GM23338 (cell line): ENCODE data around the gene ORAI3. TPM values are rescaled to one million over a fixed set of nuclear protein-coding genes. Genes with fewer than 3 reads are reported as not detected.

ENCODE experiments used
- ATAC-seq: fragments of 200-7000 bp; cut with Tn5 transposase; 3 replicates; pipeline ENCODE4 v1.9.1; 2020
- DNase-seq: peaks from one replicate; pipeline ENCODE4 v3.0.0-alpha.2; 2015; ENCODE audit warnings: low spot score
- H2AFZ ChIP-seq: fragments of 200-600 bp; sonication (generic); 2 replicates; pipeline ENCODE4 v1.8.0; 2016; ENCODE audit warnings: antibody characterized with exemption, mild to moderate bottlenecking, moderate library complexity
- H3F3A ChIP-seq: fragments of 200-600 bp; sonication (generic); replicated peaks from 2 replicates; pipeline ENCODE4 v1.8.0; 2017; ENCODE audit warnings: antibody characterized with exemption, mixed run types, low read depth
- H3K27ac ChIP-seq: fragments of 200-600 bp; sonication (generic); 2 replicates; pipeline ENCODE4 v1.6.1; 2016; ENCODE audit warnings: low read depth
- H3K27me3 ChIP-seq: fragments of 200-600 bp; sonication (generic); 2 replicates; pipeline ENCODE4 v1.8.0; 2016; ENCODE audit warnings: mild to moderate bottlenecking, mixed run types, moderate library complexity; ENCODE audit not compliant: insufficient read depth
- H3K36me3 ChIP-seq: fragments of 200-600 bp; sonication (generic); 2 replicates; pipeline ENCODE4 v1.8.0; 2016; ENCODE audit warnings: mild to moderate bottlenecking; ENCODE audit not compliant: insufficient read depth
- H3K4me1 ChIP-seq: fragments of 200-600 bp; sonication (generic); 2 replicates; pipeline ENCODE4 v1.8.0; 2016; ENCODE audit warnings: mild to moderate bottlenecking, moderate library complexity; ENCODE audit not compliant: insufficient read depth
- H3K4me2 ChIP-seq: fragments of 200-600 bp; sonication (generic); 2 replicates; pipeline ENCODE4 v1.7.1; 2017; ENCODE audit warnings: mixed run types
- H3K4me3 ChIP-seq: fragments of 200-600 bp; sonication (generic); 2 replicates; pipeline ENCODE4 v1.6.1; 2016; ENCODE audit warnings: mixed run types
- H3K79me2 ChIP-seq: fragments of 200-600 bp; sonication (generic); replicated peaks from 2 replicates; pipeline ENCODE4 v1.8.0; 2017; ENCODE audit warnings: mild to moderate bottlenecking; ENCODE audit not compliant: insufficient read depth
- H3K9me2 ChIP-seq: fragments of 200-600 bp; sonication (generic); 2 replicates; pipeline ENCODE4 v1.8.0; 2017; ENCODE audit not compliant: insufficient read depth
- H4K20me1 ChIP-seq: fragments of 200-600 bp; sonication (generic); replicated peaks from 2 replicates; pipeline ENCODE4 v1.8.0; 2017; ENCODE audit warnings: mild to moderate bottlenecking; ENCODE audit not compliant: insufficient read depth
- H3K27ac Mint-ChIP-seq: 2 replicates; pipeline ENCODE4 v1.8.0; 2020; ENCODE audit warnings: inconsistent platforms, mild to moderate bottlenecking, moderate library complexity, mixed read lengths
- H3K27me3 Mint-ChIP-seq: 3 replicates; pipeline ENCODE4 v1.8.0; 2022; ENCODE audit warnings: low read depth, mild to moderate bottlenecking, moderate library complexity, mixed read lengths, inconsistent platforms; ENCODE audit not compliant: insufficient read depth, poor library complexity
- H3K36me3 Mint-ChIP-seq: 3 replicates; pipeline ENCODE4 v1.8.0; 2021; ENCODE audit warnings: low read depth, mild to moderate bottlenecking, inconsistent platforms, moderate library complexity, mixed read lengths
- H3K4me1 Mint-ChIP-seq: 3 replicates; pipeline ENCODE4 v1.8.0; 2020; ENCODE audit warnings: mild to moderate bottlenecking, inconsistent platforms, mixed read lengths
- H3K4me3 Mint-ChIP-seq: 3 replicates; pipeline ENCODE4 v1.8.0; 2021; ENCODE audit warnings: moderate library complexity, mild to moderate bottlenecking, inconsistent platforms, mixed read lengths
- H3K9me3 Mint-ChIP-seq: 3 replicates; pipeline ENCODE4 v1.8.0; 2020; ENCODE audit warnings: moderate library complexity, mild to moderate bottlenecking, inconsistent platforms, mixed read lengths
- EZH2 ChIP-seq: fragments of 200-600 bp; sonication (generic); IDR thresholded peaks from one replicate; pipeline ENCODE4 v1.8.0; 2017; ENCODE audit warnings: antibody characterized with exemption, mild to moderate bottlenecking, low read depth; ENCODE audit not compliant: unreplicated experiment
- ZNF331 ChIP-seq: fragments of 250-450 bp; sonication (Bioruptor Pico); IDR thresholded peaks from 2 replicates; pipeline ENCODE4 v1.5.0; 2020; ENCODE audit warnings: low read depth, mild to moderate bottlenecking, moderate library complexity
- polyA plus RNA-seq: library from polyadenylated mRNA; unstranded; fragments of >200 nt; fragmentation: Nextera tagmentation; extraction: Ambion mirVana; gene quantifications from 2 replicates; pipeline ENCODE4 v1.2.1, GENCODE V29; 2016
- total RNA-seq: library from RNA; depleted of rRNA; stranded (reverse); fragments of >200 nt; shearing (Covaris generic); gene quantifications from 2 replicates; pipeline ENCODE4 v1.2.3, GENCODE V29; 2014
- TF ChIP-seq, protein P1 (sequence below): fragments of 250-450 bp; sonication (Bioruptor Pico); IDR thresholded peaks from 2 replicates; pipeline ENCODE4 v1.5.0; 2020; ENCODE audit warnings: mild to moderate bottlenecking, moderate library complexity
- TF ChIP-seq, protein P2 (sequence below): IDR thresholded peaks from one replicate; pipeline ENCODE4 v1.6.1; 2018; ENCODE audit warnings: antibody characterized with exemption; ENCODE audit not compliant: unreplicated experiment

ORAI3 gene
- total and polyA plus RNA-seq, 2 experiments from 2014 or later, result 6.9 to 15.9 TPM

DNA sequence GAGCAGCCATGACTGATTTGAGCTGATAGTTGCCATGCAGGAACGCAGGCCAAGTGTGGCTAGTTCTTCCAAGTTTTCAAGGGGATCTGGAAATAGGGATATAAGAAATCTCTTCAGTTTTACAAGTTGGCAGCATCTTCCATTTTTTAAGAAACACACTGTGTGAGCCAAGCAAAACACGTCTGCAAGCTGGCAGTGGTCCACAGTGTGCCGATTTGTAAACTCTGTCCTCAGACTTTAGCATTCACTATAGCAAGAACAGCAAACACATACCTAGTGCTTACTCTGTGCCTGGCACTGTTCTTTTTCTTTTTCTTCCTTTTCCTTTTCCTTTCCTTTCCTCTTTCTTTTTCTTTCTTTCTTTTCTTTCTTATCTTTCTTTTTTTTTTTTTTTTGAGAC is 2.9 kb downstream of the ORAI3 start (continued):
- TF ChIP-seq, protein P1, sequence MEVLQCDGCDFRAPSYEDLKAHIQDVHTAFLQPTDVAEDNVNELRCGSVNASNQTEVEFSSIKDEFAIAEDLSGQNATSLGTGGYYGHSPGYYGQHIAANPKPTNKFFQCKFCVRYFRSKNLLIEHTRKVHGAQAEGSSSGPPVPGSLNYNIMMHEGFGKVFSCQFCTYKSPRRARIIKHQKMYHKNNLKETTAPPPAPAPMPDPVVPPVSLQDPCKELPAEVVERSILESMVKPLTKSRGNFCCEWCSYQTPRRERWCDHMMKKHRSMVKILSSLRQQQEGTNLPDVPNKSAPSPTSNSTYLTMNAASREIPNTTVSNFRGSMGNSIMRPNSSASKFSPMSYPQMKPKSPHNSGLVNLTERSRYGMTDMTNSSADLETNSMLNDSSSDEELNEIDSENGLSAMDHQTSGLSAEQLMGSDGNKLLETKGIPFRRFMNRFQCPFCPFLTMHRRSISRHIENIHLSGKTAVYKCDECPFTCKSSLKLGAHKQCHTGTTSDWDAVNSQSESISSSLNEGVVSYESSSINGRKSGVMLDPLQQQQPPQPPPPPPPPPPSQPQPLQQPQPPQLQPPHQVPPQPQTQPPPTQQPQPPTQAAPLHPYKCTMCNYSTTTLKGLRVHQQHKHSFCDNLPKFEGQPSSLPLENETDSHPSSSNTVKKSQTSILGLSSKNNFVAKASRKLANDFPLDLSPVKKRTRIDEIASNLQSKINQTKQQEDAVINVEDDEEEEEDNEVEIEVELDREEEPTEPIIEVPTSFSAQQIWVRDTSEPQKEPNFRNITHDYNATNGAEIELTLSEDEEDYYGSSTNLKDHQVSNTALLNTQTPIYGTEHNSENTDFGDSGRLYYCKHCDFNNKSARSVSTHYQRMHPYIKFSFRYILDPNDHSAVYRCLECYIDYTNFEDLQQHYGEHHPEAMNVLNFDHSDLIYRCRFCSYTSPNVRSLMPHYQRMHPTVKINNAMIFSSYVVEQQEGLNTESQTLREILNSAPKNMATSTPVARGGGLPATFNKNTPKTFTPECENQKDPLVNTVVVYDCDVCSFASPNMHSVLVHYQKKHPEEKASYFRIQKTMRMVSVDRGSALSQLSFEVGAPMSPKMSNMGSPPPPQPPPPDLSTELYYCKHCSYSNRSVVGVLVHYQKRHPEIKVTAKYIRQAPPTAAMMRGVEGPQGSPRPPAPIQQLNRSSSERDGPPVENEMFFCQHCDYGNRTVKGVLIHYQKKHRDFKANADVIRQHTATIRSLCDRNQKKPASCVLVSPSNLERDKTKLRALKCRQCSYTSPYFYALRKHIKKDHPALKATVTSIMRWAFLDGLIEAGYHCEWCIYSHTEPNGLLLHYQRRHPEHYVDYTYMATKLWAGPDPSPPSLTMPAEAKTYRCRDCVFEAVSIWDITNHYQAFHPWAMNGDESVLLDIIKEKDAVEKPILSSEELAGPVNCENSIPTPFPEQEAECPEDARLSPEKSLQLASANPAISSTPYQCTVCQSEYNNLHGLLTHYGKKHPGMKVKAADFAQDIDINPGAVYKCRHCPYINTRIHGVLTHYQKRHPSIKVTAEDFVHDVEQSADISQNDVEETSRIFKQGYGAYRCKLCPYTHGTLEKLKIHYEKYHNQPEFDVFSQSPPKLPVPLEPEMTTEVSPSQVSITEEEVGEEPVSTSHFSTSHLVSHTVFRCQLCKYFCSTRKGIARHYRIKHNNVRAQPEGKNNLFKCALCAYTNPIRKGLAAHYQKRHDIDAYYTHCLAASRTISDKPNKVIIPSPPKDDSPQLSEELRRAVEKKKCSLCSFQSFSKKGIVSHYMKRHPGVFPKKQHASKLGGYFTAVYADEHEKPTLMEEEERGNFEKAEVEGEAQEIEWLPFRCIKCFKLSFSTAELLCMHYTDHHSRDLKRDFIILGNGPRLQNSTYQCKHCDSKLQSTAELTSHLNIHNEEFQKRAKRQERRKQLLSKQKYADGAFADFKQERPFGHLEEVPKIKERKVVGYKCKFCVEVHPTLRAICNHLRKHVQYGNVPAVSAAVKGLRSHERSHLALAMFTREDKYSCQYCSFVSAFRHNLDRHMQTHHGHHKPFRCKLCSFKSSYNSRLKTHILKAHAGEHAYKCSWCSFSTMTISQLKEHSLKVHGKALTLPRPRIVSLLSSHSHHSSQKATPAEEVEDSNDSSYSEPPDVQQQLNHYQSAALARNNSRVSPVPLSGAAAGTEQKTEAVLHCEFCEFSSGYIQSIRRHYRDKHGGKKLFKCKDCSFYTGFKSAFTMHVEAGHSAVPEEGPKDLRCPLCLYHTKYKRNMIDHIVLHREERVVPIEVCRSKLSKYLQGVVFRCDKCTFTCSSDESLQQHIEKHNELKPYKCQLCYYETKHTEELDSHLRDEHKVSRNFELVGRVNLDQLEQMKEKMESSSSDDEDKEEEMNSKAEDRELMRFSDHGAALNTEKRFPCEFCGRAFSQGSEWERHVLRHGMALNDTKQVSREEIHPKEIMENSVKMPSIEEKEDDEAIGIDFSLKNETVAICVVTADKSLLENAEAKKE, result no peak
- TF ChIP-seq EZH2, result no peak

DNA sequence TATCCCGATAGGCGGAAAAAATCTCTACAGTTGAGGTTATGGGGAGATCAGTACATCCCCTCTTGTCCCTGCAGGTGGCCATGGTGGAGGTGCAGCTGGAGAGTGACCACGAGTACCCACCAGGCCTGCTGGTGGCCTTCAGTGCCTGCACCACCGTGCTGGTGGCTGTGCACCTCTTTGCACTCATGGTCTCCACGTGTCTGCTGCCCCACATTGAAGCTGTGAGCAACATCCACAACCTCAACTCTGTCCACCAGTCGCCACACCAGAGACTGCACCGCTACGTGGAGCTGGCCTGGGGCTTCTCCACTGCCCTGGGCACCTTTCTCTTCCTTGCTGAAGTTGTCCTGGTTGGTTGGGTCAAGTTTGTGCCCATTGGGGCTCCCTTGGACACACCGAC is 4.2 kb downstream of the ORAI3 start:
- Histone ChIP-seq H3K4me2 (no peak overlapping the region), H3F3A (peaks cover 21% of the 10 kb centered on the region), H4K20me1 (0 out of 2 replicates have a peak, but pooled peaks cover 3% of the 10 kb centered on the region), H3K9me2 (no peaks in the 10 kb centered on the region), H3K4me1 (peaks cover 7% of the 10 kb centered on the region; the same call in 1 of the 2 replicates), H3K4me3 (no peak overlapping the region), H3K27me3 (no peaks in the 10 kb centered on the region), H3K79me2 (no peaks in the 10 kb centered on the region), H3K27ac (no peak overlapping the region), H2AFZ (no peak overlapping the region), H3K36me3 (no peaks in the 10 kb centered on the region; the same call in 1 of the 2 replicates)
- Mint-ChIP-seq H3K36me3 (no peaks in the 10 kb centered on the region), H3K27ac (no peak overlapping the region), H3K9me3 (no peaks in the 10 kb centered on the region), H3K4me3 (no peak overlapping the region), H3K27me3 (peaks cover 19% of the 10 kb centered on the region), H3K4me1 (peaks cover 18% of the 10 kb centered on the region)
- ATAC-seq (no peak), DNase-seq (no peak)
- no peak for TF ChIP-seq ZNF331 (CRISPR knock-in tag)
- TF ChIP-seq, protein P2, sequence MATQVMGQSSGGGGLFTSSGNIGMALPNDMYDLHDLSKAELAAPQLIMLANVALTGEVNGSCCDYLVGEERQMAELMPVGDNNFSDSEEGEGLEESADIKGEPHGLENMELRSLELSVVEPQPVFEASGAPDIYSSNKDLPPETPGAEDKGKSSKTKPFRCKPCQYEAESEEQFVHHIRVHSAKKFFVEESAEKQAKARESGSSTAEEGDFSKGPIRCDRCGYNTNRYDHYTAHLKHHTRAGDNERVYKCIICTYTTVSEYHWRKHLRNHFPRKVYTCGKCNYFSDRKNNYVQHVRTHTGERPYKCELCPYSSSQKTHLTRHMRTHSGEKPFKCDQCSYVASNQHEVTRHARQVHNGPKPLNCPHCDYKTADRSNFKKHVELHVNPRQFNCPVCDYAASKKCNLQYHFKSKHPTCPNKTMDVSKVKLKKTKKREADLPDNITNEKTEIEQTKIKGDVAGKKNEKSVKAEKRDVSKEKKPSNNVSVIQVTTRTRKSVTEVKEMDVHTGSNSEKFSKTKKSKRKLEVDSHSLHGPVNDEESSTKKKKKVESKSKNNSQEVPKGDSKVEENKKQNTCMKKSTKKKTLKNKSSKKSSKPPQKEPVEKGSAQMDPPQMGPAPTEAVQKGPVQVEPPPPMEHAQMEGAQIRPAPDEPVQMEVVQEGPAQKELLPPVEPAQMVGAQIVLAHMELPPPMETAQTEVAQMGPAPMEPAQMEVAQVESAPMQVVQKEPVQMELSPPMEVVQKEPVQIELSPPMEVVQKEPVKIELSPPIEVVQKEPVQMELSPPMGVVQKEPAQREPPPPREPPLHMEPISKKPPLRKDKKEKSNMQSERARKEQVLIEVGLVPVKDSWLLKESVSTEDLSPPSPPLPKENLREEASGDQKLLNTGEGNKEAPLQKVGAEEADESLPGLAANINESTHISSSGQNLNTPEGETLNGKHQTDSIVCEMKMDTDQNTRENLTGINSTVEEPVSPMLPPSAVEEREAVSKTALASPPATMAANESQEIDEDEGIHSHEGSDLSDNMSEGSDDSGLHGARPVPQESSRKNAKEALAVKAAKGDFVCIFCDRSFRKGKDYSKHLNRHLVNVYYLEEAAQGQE, result no peak
